G401.6 (cell line): Measurements from ENCODE around the gene TSHZ2.
"Not testable (repeated sequence)": the region's sequence is repeated elsewhere in the genome, so short reads cannot be mapped to it uniquely, and the experiment has no call there.

ENCODE experiments used
- FAIRE-seq: peaks from 2 replicates; lab custom pipeline; 2012; peaks lifted over from hg19 to GRCh38; lab: Jason Lieb, UNC

The TSHZ2 gene

GRCh38 chr20:53466279-53466678, 494.1 kb downstream of the TSHZ2 start:
- no peak for FAIRE-seq

- FAIRE-seq: no peak
These were observed 496.4 kb downstream of the TSHZ2 start for GRCh38 chr20:53468587-53468986.

- FAIRE-seq: not testable (repeated sequence)
These were observed 500.7 kb downstream of the TSHZ2 start for GRCh38 chr20:53472859-53473258.

- FAIRE-seq: no peak
These were observed 508.8 kb downstream of the TSHZ2 start for GRCh38 chr20:53480913-53481312.

- FAIRE-seq: no peak
These were observed 515.5 kb downstream of the TSHZ2 start for GRCh38 chr20:53487461-53488200.

- no peak for FAIRE-seq
These were observed 516.7 kb downstream of the TSHZ2 start for GRCh38 chr20:53488775-53489272.

- no peak for FAIRE-seq
These were observed 517.4 kb downstream of the TSHZ2 start for GRCh38 chr20:53489528-53489927.

GRCh38 chr20:53490620-53491019, 518.5 kb downstream of the TSHZ2 start:
- no peak for FAIRE-seq

- FAIRE-seq: no peak
These were observed 519.3 kb downstream of the TSHZ2 start for GRCh38 chr20:53491462-53491861.

GRCh38 chr20:53492212-53492611, 520.1 kb downstream of the TSHZ2 start:
- no peak for FAIRE-seq

GRCh38 chr20:53493311-53493857, 521.2 kb downstream of the TSHZ2 start:
- FAIRE-seq: no peak

- no peak for FAIRE-seq
These were observed 522.6 kb downstream of the TSHZ2 start for GRCh38 chr20:53494753-53495152.

- no peak for FAIRE-seq
These were observed 523.4 kb downstream of the TSHZ2 start for GRCh38 chr20:53495398-53496092.

GRCh38 chr20:53497246-53497645, 525.1 kb downstream of the TSHZ2 start:
- no peak for FAIRE-seq

- FAIRE-seq: no peak
These were observed 526.2 kb downstream of the TSHZ2 start for GRCh38 chr20:53498341-53498740.

GRCh38 chr20:53500651-53501050, 528.5 kb downstream of the TSHZ2 start:
- peak; percentile 59 for FAIRE-seq

GRCh38 chr20:53502820-53503219, 530.7 kb downstream of the TSHZ2 start:
- no peak for FAIRE-seq

GRCh38 chr20:53503517-53503919, 531.4 kb downstream of the TSHZ2 start:
- no peak for FAIRE-seq

GRCh38 chr20:53504106-53504505, 531.9 kb downstream of the TSHZ2 start:
- FAIRE-seq: not testable (repeated sequence)

- FAIRE-seq: no peak
These were observed 538.1 kb downstream of the TSHZ2 start for GRCh38 chr20:53510262-53510661.

GRCh38 chr20:53510704-53511103, 538.5 kb downstream of the TSHZ2 start:
- FAIRE-seq: no peak

GRCh38 chr20:53512076-53512475, 539.9 kb downstream of the TSHZ2 start:
- no peak for FAIRE-seq

GRCh38 chr20:53513168-53513488, 541.0 kb downstream of the TSHZ2 start:
- FAIRE-seq: no peak
